Dedifferentiated amniotic fluid mesenchymal stem cell (primary cell): ENCODE results near the gene ARL2.
A peak's percentile ranks its signal among the peaks of the same experiment; 100 is the strongest.
"Not testable (repeated sequence)": the region's sequence is repeated elsewhere in the genome, so short reads cannot be mapped to it uniquely, and the experiment has no call there.

Experiments used
- DNase-seq: peaks from one replicate; pipeline ENCODE4 v3.0.0-alpha.2; 2016; ENCODE audit errors: extremely low spot score

Gene ARL2

DNA sequence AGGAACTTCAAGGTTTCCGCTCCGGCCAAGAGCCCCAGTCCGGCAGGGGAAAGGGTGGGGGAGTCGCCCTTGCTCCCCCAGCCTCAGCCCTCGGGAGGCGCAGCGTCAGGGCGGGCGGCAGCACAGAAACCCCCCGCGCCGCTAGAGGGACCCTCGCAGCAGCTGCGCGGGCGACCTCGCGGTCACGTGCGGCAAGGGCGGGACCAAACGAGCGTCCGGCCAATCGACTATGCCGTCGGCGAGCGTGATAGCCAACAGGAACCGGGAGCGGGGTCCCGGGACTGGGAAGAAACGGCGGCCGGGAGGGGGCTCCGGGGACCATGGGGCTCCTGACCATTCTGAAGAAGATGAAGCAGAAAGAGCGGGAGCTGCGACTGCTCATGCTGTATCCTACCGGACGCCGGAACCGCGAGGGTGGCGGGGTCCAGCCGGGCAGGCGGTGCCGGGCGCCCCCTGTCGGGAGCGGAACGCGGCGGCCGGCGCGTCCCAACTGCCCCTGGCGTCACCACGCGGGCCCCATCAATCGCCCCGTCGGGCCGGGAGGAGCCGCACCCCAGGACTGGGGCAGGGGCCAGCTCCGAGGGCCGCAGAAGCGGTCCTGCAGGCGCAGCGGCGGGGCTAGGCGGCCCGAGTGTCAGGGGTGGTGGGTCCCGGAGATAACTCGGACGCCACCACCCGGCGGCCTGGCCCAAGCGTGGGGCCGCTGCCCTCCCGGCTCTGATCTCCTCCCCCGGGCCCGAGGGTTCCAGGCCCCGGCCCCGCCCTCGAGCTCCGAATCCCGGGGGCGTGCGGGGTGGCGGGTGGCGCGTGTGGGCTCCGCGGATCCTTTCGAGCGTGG, at the start of gene ARL2:
Gene ARL2 (plus strand): TSS at position 273 of the 838 bp plus-strand sequence. CDS start 48 bp downstream, at position 321.
- peak; percentile 76 for DNase-seq

DNA sequence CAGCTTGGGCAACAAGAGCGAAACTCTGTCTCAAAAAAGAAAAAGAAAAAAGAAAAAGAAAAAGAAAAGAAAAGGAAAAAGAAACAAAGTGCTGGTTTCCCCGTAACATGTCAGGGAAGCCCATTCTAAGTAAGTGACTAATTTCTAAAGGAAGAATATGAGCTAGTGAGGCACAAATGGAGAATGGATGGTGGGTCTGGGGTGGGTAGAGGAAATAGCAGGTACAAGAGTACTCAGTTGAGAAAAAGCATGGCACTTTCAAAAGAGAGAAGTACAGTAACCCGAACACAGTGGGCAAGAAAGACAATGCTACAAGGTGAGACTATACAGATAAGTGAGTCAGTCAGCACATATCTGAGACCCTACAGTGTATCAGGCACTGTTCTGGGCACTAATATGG, 46.6 kb upstream of the ARL2 start:
- no peak for DNase-seq

GRCh38 chr11:64969209-64969608, 44.8 kb upstream of the ARL2 start:
- DNase-seq: peak; percentile 32

DNA sequence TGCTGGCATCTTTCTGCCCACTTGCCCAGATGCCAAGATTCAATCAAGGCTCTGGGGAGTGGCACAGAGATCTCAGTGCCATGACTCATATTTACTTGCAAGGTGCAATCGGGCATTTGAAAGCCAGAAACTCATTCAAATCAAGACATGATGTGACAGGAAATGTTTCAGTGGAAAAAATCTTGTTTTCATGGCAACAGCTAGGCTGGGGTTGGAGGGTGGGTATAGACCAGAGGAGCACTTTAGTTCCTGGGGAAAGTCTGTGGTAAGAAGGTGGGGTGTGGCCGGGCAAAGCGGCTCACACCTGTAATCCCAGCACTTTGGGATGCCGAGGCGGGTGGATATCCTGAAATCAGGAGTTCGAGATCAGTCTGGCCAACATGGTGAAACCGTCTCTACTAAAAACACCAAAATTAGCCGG, 43.2 kb upstream of the ARL2 start:
- DNase-seq: no peak

DNA sequence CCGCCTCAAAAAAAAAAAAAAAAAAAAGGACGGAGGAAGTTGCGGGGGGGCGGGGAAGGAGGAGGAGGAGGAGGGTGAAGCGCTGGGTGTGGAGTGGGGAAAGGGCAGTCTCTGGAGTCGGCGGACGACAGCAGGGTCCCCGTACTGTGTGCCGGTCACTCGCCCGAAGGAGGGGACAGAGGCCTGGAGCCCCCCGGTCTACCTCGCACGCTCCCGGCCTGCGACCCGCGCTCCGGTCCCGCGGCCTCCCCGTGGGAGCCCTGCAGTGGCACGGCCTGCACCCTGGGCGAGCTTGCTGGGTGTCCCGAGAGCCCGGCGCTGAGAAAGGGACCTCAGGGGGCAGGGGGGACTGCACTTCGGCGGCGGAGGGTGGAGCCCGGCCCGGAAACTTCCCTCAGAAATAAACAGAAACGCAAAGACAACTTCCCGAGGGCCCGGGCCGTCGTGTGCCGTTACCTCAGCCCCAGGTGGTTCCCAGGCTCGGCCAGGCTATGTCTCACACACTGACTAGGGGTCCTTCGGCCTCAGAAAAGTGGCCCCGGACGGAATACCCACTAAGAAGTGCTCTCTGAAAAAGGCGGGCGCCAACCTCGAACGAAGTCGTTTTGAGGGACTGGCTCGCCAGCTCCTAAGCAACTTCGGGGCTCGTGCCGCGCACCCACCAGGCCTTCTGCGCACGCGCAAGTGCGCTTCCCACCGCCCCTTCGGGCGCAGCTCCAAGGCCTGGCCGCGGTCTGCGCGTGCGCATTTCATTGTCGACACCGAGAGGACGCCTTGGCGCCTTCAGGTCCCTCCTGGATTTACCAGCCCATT, 42.3 kb upstream of the ARL2 start, which contains the start of gene MAJIN:
Gene MAJIN (minus strand): TSS at position 688 of the 813 bp plus-strand sequence. CDS start 12,703 bp downstream, outside the sequence.
- no peak for DNase-seq

DNA sequence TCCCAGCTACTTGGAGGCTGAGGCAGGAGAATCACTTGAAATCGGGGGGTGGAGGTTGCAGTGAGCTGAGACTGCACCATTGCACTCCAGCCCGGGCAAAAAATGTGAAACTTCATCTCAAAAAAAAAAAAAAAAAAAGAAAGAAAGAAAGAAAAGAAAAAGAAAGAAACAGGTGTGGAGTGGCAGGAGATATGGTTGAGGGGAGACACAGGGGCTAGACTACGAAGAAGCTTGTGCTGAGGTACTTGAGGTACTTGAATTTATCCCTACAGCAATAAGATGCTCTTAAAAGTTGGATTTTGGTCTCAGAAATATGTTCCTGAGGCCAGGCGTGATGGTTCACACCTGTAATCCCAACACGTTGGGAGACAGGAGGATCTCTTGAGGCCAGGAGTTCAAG, 39.8 kb upstream of the ARL2 start:
- no peak for DNase-seq

DNA sequence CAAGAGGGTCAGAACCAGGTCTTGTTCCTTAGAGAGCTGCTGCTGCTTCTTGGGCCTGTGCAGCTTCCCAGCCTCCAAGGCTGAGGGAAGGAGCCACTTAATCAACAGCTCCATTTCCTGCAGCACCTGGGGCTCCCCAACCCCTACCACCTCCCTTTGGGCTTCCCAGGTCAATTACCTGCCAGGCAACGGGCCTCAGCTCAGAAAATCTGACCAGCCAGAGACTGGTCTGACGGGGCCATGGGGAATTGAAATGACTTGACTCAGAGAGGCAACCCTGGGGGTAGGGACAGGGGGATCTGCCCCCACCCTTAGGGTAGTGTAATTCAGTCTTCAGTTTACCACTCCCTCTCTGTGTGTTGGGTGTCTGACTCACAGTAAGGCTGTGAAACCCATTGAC, 37.3 kb upstream of the ARL2 start:
- DNase-seq: no peak

- DNase-seq: not testable (repeated sequence)
Measured at GRCh38 chr11:64983339-64983738, 30.6 kb upstream of the ARL2 start.

GRCh38 chr11:64987998-64988854, 25.7 kb upstream of the ARL2 start:
- no peak for DNase-seq

DNA sequence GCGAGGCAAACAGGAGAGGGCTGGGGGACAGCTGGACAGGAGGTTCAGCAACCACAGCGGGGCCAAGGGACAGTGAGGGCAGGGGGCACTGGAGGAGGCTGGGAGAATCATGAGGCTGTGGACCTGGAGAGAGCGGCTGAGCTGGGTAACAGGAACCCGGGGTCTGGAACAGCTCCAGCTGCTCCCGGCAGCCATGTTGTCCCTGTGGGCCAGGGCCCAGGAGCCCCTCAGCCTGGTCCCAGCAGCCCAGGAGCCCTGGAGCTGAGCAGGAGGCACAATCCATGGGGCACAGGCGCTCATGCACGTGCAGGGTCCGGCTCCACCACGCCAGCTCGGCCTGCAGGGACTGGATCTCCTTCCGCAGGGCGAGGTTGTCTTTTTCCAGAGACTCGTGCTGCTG, 24.5 kb upstream of the ARL2 start:
- no peak for DNase-seq

- DNase-seq: no peak
Measured at GRCh38 chr11:64990222-64990923, 23.6 kb upstream of the ARL2 start.

DNA sequence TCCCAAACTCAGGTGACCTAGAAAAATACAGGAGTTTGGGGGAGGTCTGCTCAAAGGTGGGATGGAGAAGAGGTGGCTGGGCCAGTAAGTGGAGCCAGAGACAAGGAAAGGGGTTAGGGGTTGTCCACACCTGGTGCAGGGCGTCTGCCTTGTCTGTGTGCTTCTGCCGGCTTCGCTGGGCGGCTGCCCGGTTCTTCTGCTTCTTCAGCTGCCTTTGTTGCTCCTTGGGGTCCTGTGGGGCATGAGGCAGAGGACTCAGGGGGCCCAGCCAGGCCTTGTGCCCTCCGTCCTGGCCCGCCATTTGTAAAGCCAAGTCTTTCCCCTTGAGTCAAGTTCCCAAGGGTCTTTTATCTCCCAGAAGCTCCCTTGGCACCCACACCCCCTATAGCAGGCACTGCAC, 19.6 kb upstream of the ARL2 start:
- DNase-seq: no peak

- DNase-seq: no peak
Measured at GRCh38 chr11:64996327-64996709, 17.6 kb upstream of the ARL2 start.

GRCh38 chr11:64996710-64997380, 17.1 kb upstream of the ARL2 start, which contains the start of gene BATF2:
BATF2 (minus strand) TSS chr11:64996971; CDS start chr11:64996914, 57 bp downstream.
- DNase-seq: peak; percentile 59

GRCh38 chr11:64998141-64998540, 15.8 kb upstream of the ARL2 start:
- DNase-seq: no peak

- no peak for DNase-seq
Measured at GRCh38 chr11:64998690-64999431, 15.1 kb upstream of the ARL2 start.

- DNase-seq: no peak
Measured at GRCh38 chr11:64999478-64999877, 14.5 kb upstream of the ARL2 start.

GRCh38 chr11:65002706-65003105, 11.3 kb upstream of the ARL2 start:
- DNase-seq: no peak

DNA sequence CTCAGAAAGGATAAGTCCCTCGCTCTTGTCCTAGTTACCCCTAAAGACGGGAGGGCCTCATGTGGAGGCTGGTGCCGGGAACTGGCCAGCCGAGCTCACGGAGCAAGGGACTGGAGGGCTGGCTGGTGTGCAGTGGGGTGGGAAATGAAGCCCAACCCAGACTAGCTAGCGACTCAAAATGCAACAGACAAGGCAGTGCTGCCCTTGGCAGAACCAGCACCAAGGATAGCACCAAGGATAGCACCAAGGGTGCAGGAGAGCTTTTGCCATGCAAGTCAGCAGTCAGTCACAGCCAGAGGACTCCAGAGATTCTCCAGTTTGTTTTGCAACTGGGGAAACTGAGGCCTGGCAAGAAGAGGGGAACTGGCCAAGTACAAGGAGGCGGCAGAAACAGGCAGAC, 10.7 kb upstream of the ARL2 start:
- no peak for DNase-seq

GRCh38 chr11:65003968-65004367, 10.0 kb upstream of the ARL2 start:
- DNase-seq: not testable (repeated sequence)
